Renal cortex interstitium (tissue), 11 donors: ENCODE data around the gene NCKAP5. TPM values are rescaled to one million over a fixed set of nuclear protein-coding genes. Genes with fewer than 3 reads are reported as not detected.

Experiments used
- DNase-seq, 11 donors: peaks; one replicate each; pipeline ENCODE4 v3.0.0-alpha.2; 2013; ENCODE audit warnings: low read depth in 9 of 11, low spot score in 4 of 11; ENCODE audit errors: extremely low read depth in 1 of 11
- polyA plus RNA-seq, 3 donors: library from polyadenylated mRNA; unstranded; fragments of 120-200 nt; gene quantifications; one replicate each; pipeline ENCODE4 v1.2.1, GENCODE V29; 2013; ENCODE audit not compliant: insufficient read length in 3 of 3

Gene NCKAP5
- polyA plus RNA-seq, 3 donors, result 7.3 to 9.2 (median 7.7) TPM

GRCh38 chr2:133109772-133110171 is 458.5 kb downstream of the NCKAP5 start:
- DNase-seq, result no peak

GRCh38 chr2:133107058-133107815 is 461.0 kb downstream of the NCKAP5 start:
- no peak for DNase-seq

- DNase-seq, result no peak
Observed at GRCh38 chr2:133104871-133105270, 463.4 kb downstream of the NCKAP5 start.

- no peak for DNase-seq
Observed at GRCh38 chr2:133098787-133099186, 469.5 kb downstream of the NCKAP5 start.

GRCh38 chr2:133097666-133098065 is 470.6 kb downstream of the NCKAP5 start:
- DNase-seq, result no peak

GRCh38 chr2:133092571-133092970 is 475.7 kb downstream of the NCKAP5 start:
- DNase-seq, result no peak

- no peak for DNase-seq
Observed at GRCh38 chr2:133090358-133090757, 477.9 kb downstream of the NCKAP5 start.

- no peak for DNase-seq
Observed at GRCh38 chr2:133086176-133086575, 482.1 kb downstream of the NCKAP5 start.

- no peak for DNase-seq
Observed at GRCh38 chr2:133085646-133086045, 482.6 kb downstream of the NCKAP5 start.

GRCh38 chr2:133082034-133082433 is 486.2 kb downstream of the NCKAP5 start:
- DNase-seq, result no peak

- DNase-seq, result no peak
Observed at GRCh38 chr2:133080822-133081221, 487.4 kb downstream of the NCKAP5 start.

- no peak for DNase-seq
Observed at GRCh38 chr2:133078667-133079411, 489.4 kb downstream of the NCKAP5 start.

- peak in 7 of 11 donors; percentile 1 to 13 (median 12) for DNase-seq
Observed at GRCh38 chr2:133077269-133077822, 490.9 kb downstream of the NCKAP5 start.

- no peak for DNase-seq
Observed at GRCh38 chr2:133072837-133073694, 495.2 kb downstream of the NCKAP5 start.

- peak; percentile 31 to 76 (median 58) for DNase-seq
Observed at GRCh38 chr2:133063775-133064174, 504.5 kb downstream of the NCKAP5 start.

GRCh38 chr2:133062931-133063665 is 505.2 kb downstream of the NCKAP5 start:
- DNase-seq, result no peak

- no peak for DNase-seq
Observed at GRCh38 chr2:133061874-133062593, 506.2 kb downstream of the NCKAP5 start.

- DNase-seq, result no peak
Observed at GRCh38 chr2:133054297-133054696, 514.0 kb downstream of the NCKAP5 start.
